Neural progenitor cell (in vitro differentiated cells): Measurements from ENCODE around the gene ZNF536. TPM values are rescaled to one million over a fixed set of nuclear protein-coding genes. Genes with fewer than 3 reads are reported as not detected.

Experiments used
- DNase-seq: peaks from one replicate; pipeline ENCODE4 v3.0.0-alpha.2; 2016; ENCODE audit warnings: low spot score
- H2AFZ ChIP-seq: fragments of 200-600 bp; sonication (generic); replicated peaks from 2 replicates; pipeline ENCODE4 v1.6.1; 2016; ENCODE audit warnings: antibody characterized with exemption
- H3F3A ChIP-seq: fragments of 200-600 bp; sonication (generic); 2 replicates; pipeline ENCODE4 v1.6.1; 2016; ENCODE audit warnings: antibody characterized with exemption, low read depth
- H3K27ac ChIP-seq: fragments of 200-600 bp; sonication (generic); 2 replicates; pipeline ENCODE4 v1.5.1; 2016; ENCODE audit warnings: mild to moderate bottlenecking
- H3K27me3 ChIP-seq: fragments of 200-600 bp; sonication (generic); 2 replicates; pipeline ENCODE4 v1.6.1; 2016; ENCODE audit warnings: mild to moderate bottlenecking, moderate library complexity
- H3K36me3 ChIP-seq: fragments of 200-600 bp; sonication (generic); 2 replicates; pipeline ENCODE4 v1.5.1; 2016
- H3K4me1 ChIP-seq: fragments of 200-600 bp; sonication (generic); 2 replicates; pipeline ENCODE4 v1.6.1; 2016; ENCODE audit warnings: mixed run types
- H3K4me2 ChIP-seq: fragments of 200-600 bp; sonication (generic); 2 replicates; pipeline ENCODE4 v1.6.1; 2016
- H3K4me3 ChIP-seq: fragments of 200-600 bp; sonication (generic); 2 replicates; pipeline ENCODE4 v1.5.1; 2016
- H3K79me2 ChIP-seq: fragments of 200-600 bp; sonication (generic); 2 replicates; pipeline ENCODE4 v1.6.1; 2016; ENCODE audit warnings: low read depth
- H3K9ac ChIP-seq: fragments of 200-600 bp; sonication (generic); 2 replicates; pipeline ENCODE4 v1.6.1; 2016
- H3K9me3 ChIP-seq: fragments of 200-600 bp; sonication (generic); 2 replicates; pipeline ENCODE4 v1.5.1; 2016; ENCODE audit warnings: low read depth
- H4K20me1 ChIP-seq: fragments of 200-600 bp; sonication (generic); 2 replicates; pipeline ENCODE4 v1.6.1; 2016; ENCODE audit warnings: low read depth
- H3K27ac Mint-ChIP-seq: 3 replicates; pipeline ENCODE4 v1.8.0; 2021; ENCODE audit warnings: mixed read lengths
- H3K27me3 Mint-ChIP-seq: 2 replicates; pipeline ENCODE4 v1.8.0; 2022; ENCODE audit warnings: low read depth, mild to moderate bottlenecking, inconsistent platforms, moderate library complexity, mixed read lengths; ENCODE audit not compliant: insufficient read depth
- H3K36me3 Mint-ChIP-seq: 3 replicates; pipeline ENCODE4 v1.8.0; 2021; ENCODE audit warnings: mixed read lengths
- H3K4me1 Mint-ChIP-seq: 3 replicates; pipeline ENCODE4 v1.8.0; 2021; ENCODE audit warnings: mixed read lengths
- H3K4me3 Mint-ChIP-seq: 3 replicates; pipeline ENCODE4 v1.8.0; 2021; ENCODE audit warnings: mild to moderate bottlenecking, moderate library complexity, mixed read lengths
- H3K9me3 Mint-ChIP-seq: 3 replicates; pipeline ENCODE4 v1.8.0; 2020; ENCODE audit warnings: mixed read lengths
- CTCF ChIP-seq: fragments of 200-600 bp; sonication (generic); IDR thresholded peaks from 2 replicates; pipeline ENCODE4 v1.5.1; 2017; ENCODE audit warnings: antibody characterized with exemption, mild to moderate bottlenecking
- EZH2 ChIP-seq: fragments of 200-600 bp; sonication (generic); IDR thresholded peaks from 2 replicates; pipeline ENCODE4 v1.6.1; 2017; ENCODE audit warnings: antibody characterized with exemption, mild to moderate bottlenecking, moderate library complexity
- EZH2phosphoT487 ChIP-seq: fragments of 200-600 bp; sonication (generic); IDR thresholded peaks from 2 replicates; pipeline ENCODE4 v1.6.1; 2017; ENCODE audit warnings: antibody characterized with exemption
- total RNA-seq: library from RNA; depleted of rRNA; stranded (reverse); fragments of >200 nt; gene quantifications from 2 replicates; pipeline ENCODE4 v1.2.3, GENCODE V29; 2015; ENCODE audit warnings: low replicate concordance

ZNF536 gene
- total RNA-seq, 1 donor from 2014 or later = 0.24 TPM

- peaks cover 3% of the 10 kb centered on the region for H3K4me1 Mint-ChIP-seq
- Histone ChIP-seq H3K9ac (no peak overlapping the region), H3K9me3 (no peaks in the 10 kb centered on the region), H3K36me3 (no peaks in the 10 kb centered on the region), H4K20me1 (no peaks in the 10 kb centered on the region), H3K4me2 (no peak overlapping the region), H3K4me1 (no peaks in the 10 kb centered on the region), H3F3A (no peaks in the 10 kb centered on the region), H3K4me3 (no peak overlapping the region), H2AFZ (no peak overlapping the region), H3K27ac (no peak overlapping the region), H3K27me3 (no peaks in the 10 kb centered on the region), H3K79me2 (no peaks in the 10 kb centered on the region)
- TF ChIP-seq EZH2phosphoT487 = no peak
- no peak for TF ChIP-seq CTCF
- no peak for TF ChIP-seq EZH2
- no peaks in the 10 kb centered on the region for H3K36me3 Mint-ChIP-seq
- no peak overlapping the region for H3K4me3 Mint-ChIP-seq
- no peak overlapping the region for H3K27ac Mint-ChIP-seq
- no peaks in the 10 kb centered on the region for H3K27me3 Mint-ChIP-seq
- DNase-seq = no peak
- H3K9me3 Mint-ChIP-seq = no peaks in the 10 kb centered on the region
These were observed 158.6 kb downstream of the ZNF536 start for GRCh38 chr19:30530751-30531150.

DNA sequence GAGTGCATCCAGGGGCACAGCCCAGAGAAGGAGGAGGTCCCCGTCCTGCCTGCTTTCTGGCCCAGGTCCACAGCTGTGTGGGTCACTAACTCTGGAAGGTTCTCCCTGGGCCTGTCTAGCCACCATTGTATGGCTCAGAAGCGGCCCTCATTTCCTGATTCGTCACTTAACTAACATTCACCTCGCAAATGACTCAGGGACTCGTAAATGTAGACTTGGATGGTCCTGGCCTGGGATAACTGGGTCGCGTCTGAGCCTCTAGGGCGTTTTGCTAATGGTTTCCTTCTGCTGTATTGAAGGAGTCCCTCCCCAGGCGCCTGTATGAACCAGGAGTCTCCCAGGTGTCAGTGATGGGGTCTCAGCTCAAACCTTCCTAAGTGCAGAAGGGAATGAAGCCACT is 162.8 kb downstream of the ZNF536 start:
- Histone ChIP-seq H3K4me1 (no peaks in the 10 kb centered on the region), H2AFZ (no peak overlapping the region), H3K27me3 (no peaks in the 10 kb centered on the region), H3K4me2 (no peak overlapping the region), H3K9me3 (no peaks in the 10 kb centered on the region), H3K36me3 (no peaks in the 10 kb centered on the region), H3K27ac (no peak overlapping the region), H3K9ac (no peak overlapping the region), H4K20me1 (no peaks in the 10 kb centered on the region), H3K79me2 (no peaks in the 10 kb centered on the region), H3F3A (no peaks in the 10 kb centered on the region), H3K4me3 (no peak overlapping the region)
- Mint-ChIP-seq H3K27ac (no peak overlapping the region), H3K9me3 (peaks cover 7% of the 10 kb centered on the region), H3K36me3 (peaks cover 2% of the 10 kb centered on the region), H3K4me3 (no peak overlapping the region), H3K27me3 (peaks cover 10% of the 10 kb centered on the region), H3K4me1 (peaks cover 12% of the 10 kb centered on the region)
- no peak for DNase-seq
- TF ChIP-seq EZH2 = no peak
- no peak for TF ChIP-seq EZH2phosphoT487
- TF ChIP-seq CTCF = no peak

DNA sequence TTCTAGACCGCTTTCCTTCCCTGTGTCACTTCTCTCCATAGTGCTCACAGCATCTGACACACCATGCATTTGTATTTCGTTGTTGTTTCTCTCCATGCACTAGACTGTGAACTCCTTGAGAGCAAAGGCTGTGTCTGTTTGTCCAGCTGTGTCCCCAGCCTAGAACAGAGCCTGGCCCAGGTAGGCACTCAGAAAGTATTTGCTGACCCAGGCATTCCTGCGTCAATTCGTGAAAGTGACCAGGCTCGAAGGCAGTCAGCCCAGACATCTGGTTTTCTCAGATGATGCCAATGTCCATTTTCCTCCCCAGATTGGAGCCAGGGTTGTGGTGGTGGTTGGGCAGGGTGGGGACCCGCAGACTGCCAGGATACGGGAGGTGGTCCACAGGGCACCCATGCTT is 164.8 kb downstream of the ZNF536 start:
- Histone ChIP-seq H4K20me1 (no peaks in the 10 kb centered on the region), H3K27ac (no peak overlapping the region), H3K9ac (no peak overlapping the region), H3K79me2 (no peaks in the 10 kb centered on the region), H3K4me3 (no peak overlapping the region), H3K9me3 (no peaks in the 10 kb centered on the region), H3K4me2 (no peak overlapping the region), H3K27me3 (no peaks in the 10 kb centered on the region), H3F3A (no peaks in the 10 kb centered on the region), H3K4me1 (no peaks in the 10 kb centered on the region), H3K36me3 (no peaks in the 10 kb centered on the region), H2AFZ (no peak overlapping the region)
- Mint-ChIP-seq H3K36me3 (peaks cover 2% of the 10 kb centered on the region), H3K27me3 (peaks cover 10% of the 10 kb centered on the region), H3K4me1 (peaks cover 10% of the 10 kb centered on the region), H3K9me3 (peaks cover 7% of the 10 kb centered on the region), H3K4me3 (no peak overlapping the region), H3K27ac (no peak overlapping the region)
- DNase-seq = no peak
- no peak for TF ChIP-seq CTCF
- no peak for TF ChIP-seq EZH2
- no peak for TF ChIP-seq EZH2phosphoT487

- H3K27me3 ChIP-seq = no peaks in the 10 kb centered on the region
- no peak overlapping the region for H3K4me3 Mint-ChIP-seq
- H3K4me1 ChIP-seq = no peaks in the 10 kb centered on the region
- H3K36me3 ChIP-seq = no peaks in the 10 kb centered on the region
- H3K9me3 Mint-ChIP-seq = peaks cover 7% of the 10 kb centered on the region
- TF ChIP-seq CTCF = no peak
- TF ChIP-seq EZH2phosphoT487 = no peak
- TF ChIP-seq EZH2 = no peak
- H3K4me1 Mint-ChIP-seq = peaks cover 10% of the 10 kb centered on the region
- no peak overlapping the region for H3K9ac ChIP-seq
- H3K27me3 Mint-ChIP-seq = peaks cover 10% of the 10 kb centered on the region
- no peak overlapping the region for H2AFZ ChIP-seq
- no peaks in the 10 kb centered on the region for H3F3A ChIP-seq
- H4K20me1 ChIP-seq = no peaks in the 10 kb centered on the region
- no peaks in the 10 kb centered on the region for H3K9me3 ChIP-seq
- no peak overlapping the region for H3K27ac ChIP-seq
- H3K36me3 Mint-ChIP-seq = peaks cover 2% of the 10 kb centered on the region
- no peak for DNase-seq
- H3K27ac Mint-ChIP-seq = no peak overlapping the region
- no peak overlapping the region for H3K4me2 ChIP-seq
- H3K4me3 ChIP-seq = no peak overlapping the region
- no peaks in the 10 kb centered on the region for H3K79me2 ChIP-seq
These were observed 167.1 kb downstream of the ZNF536 start for GRCh38 chr19:30539315-30539714.
